Kidney epithelial cell (primary cell): ENCODE data around the gene ATP6V0B. TPM values are rescaled to one million over a fixed set of nuclear protein-coding genes. Genes with fewer than 3 reads are reported as not detected.

ENCODE experiments used
- DNase-seq: peaks from one replicate; pipeline ENCODE4 v3.0.0-alpha.2; 2010; ENCODE audit warnings: low read depth
- H3K27me3 ChIP-seq: 2 replicates; pipeline ENCODE4 v1.6.0; 2011; ENCODE audit warnings: low read length; ENCODE audit not compliant: control insufficient read depth, insufficient read depth
- H3K36me3 ChIP-seq: 2 replicates; pipeline ENCODE4 v1.5.1; 2011; ENCODE audit warnings: low read length; ENCODE audit not compliant: control insufficient read depth, insufficient read depth
- H3K4me3 ChIP-seq: 2 replicates; pipeline ENCODE4 v1.5.1; 2011; ENCODE audit warnings: low read depth, mild to moderate bottlenecking, control low read depth, low read length
- total RNA-seq: library from RNA; depleted of rRNA; stranded (reverse); fragments of >200 nt; gene quantifications from 2 replicates; pipeline ENCODE4 v1.2.3, GENCODE V29; 2015
- TF ChIP-seq, protein P1 (sequence below): IDR thresholded peaks from 2 replicates; pipeline ENCODE4 v1.5.1; 2011; ENCODE audit warnings: mild to moderate bottlenecking, moderate library complexity, low read length, control low read depth, inconsistent platforms; ENCODE audit not compliant: insufficient read depth, poor library complexity, severe bottlenecking

ATP6V0B gene
- total RNA-seq, 1 donor from 2014 or later, result 308 TPM

DNA sequence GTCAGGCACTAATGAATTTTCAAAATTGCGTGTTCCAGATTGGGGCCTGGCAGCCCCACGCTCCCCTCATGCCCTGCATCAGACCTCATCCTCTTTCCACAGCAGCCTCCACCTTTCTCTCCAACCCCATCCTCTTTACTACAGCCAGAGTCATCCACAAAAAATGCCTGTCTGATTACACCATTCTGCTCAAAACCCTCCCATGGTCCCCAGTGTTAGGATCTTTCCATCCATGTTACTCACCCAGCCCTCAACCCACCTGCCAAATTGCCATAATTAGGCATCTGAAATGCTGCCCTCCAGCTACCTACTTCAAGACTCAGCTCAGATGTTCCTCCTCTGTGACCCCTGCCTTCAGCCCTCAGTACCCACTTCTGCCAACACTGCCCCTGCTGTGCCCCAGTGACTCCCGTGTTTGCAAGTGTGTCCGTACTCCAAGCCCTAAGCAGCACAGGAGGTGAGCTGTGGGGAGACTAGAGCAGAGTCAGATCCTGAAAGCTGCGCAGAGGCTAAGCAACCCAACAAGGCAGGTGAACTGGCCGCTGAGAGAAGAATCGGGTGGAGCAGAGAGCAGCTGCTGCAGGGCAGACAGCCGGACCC lies 41.9 kb upstream of the ATP6V0B start:
- peaks cover 3% of the 10 kb centered on the region for H3K36me3 ChIP-seq
- peak overlapping the region; percentile 48 for H3K4me3 ChIP-seq
- TF ChIP-seq, protein P1, sequence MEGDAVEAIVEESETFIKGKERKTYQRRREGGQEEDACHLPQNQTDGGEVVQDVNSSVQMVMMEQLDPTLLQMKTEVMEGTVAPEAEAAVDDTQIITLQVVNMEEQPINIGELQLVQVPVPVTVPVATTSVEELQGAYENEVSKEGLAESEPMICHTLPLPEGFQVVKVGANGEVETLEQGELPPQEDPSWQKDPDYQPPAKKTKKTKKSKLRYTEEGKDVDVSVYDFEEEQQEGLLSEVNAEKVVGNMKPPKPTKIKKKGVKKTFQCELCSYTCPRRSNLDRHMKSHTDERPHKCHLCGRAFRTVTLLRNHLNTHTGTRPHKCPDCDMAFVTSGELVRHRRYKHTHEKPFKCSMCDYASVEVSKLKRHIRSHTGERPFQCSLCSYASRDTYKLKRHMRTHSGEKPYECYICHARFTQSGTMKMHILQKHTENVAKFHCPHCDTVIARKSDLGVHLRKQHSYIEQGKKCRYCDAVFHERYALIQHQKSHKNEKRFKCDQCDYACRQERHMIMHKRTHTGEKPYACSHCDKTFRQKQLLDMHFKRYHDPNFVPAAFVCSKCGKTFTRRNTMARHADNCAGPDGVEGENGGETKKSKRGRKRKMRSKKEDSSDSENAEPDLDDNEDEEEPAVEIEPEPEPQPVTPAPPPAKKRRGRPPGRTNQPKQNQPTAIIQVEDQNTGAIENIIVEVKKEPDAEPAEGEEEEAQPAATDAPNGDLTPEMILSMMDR, result no peak
- no peak for DNase-seq
- no peaks in the 10 kb centered on the region for H3K27me3 ChIP-seq

DNA sequence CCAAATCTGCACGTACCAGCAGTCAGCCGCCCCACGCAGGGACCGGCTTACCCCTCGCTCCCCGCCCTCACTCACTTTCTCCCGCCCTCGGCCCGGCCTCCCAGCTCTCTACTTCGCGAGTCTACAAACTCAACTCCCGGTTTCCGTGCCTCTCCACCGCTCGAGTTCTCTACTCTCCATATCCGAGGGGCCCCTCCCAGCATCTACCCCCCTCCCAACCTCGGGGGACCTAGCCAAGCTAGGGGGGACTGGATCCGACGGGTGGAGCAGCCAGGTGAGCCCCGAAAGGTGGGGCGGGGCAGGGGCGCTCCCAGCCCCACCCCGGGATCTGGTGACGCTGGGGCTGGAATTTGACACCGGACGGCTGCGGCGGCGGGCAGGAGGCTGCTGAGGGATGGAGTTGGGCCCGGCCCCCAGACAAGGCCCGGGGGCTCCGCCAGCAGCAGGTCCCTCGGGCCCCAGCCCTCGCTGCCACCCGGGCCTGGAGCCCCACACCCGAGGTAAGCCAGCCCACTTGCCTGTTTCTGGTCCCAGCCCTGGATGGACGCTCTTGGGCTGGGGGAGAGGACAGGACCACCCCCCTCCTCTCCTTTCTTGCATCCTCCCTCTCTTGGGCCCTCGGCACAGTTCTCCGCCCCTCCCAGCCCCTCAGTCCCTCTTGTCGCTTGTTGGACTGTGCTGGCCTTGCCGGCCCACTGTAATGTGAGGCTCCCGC lies 41.2 kb upstream of the ATP6V0B start, which contains the start of gene ARTN:
TSS of gene ARTN (plus strand) at position 416 of the 715 bp plus-strand sequence. CDS start 1,856 bp downstream, outside the sequence.
- H3K36me3 ChIP-seq, result peaks cover 3% of the 10 kb centered on the region
- H3K27me3 ChIP-seq, result no peaks in the 10 kb centered on the region
- no peak for DNase-seq
- H3K4me3 ChIP-seq, result peak within 1 kb of the TSS; percentile 48
- TF ChIP-seq, protein P1, result no peak

DNA sequence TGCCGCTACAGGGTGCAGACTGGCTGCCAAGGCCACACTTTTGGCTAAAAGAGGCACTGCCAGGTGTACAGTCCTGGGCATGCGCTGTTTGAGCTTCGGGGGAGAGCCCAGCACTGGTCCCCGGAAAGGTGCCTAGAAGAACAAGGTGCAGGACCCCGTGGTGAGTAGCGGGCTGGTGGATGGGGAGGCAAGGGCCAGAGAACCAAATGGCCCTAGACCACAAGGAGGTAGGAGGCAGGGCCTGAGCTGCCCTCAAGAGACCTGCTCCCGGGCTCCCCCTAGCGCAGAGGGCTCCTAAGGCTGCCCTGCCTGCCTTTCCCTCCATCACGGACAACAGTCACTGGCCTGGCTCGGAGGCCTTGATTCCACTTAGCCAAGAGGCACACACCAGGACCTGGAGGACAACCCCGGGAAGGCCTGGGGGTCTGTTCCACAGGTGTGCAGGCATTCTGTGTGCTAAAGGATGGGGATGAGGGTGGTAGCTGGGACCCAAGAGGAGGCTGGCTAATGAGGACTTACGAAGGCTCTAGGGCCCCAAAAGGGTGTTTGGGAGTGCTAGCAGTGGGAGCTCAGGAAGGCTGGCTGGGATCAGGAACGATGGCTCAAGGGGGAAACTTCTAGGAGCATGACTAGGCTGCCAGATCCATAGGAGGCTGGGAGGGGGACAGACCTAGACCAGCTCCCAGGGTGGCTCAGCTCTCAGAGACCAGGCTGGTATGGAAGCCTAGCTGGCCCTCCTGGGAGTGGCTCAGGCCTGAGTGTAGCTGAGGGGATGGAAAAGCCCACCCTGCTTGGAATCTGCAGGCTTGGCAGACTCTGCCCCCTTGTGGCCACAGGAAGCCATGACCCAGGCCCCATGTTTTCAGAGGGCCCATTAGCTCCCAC lies 40.4 kb upstream of the ATP6V0B start:
- Histone ChIP-seq H3K4me3 (no peak overlapping the region), H3K27me3 (no peaks in the 10 kb centered on the region), H3K36me3 (peaks cover 3% of the 10 kb centered on the region)
- no peak for DNase-seq
- TF ChIP-seq, protein P1, result peak; percentile 92

DNA sequence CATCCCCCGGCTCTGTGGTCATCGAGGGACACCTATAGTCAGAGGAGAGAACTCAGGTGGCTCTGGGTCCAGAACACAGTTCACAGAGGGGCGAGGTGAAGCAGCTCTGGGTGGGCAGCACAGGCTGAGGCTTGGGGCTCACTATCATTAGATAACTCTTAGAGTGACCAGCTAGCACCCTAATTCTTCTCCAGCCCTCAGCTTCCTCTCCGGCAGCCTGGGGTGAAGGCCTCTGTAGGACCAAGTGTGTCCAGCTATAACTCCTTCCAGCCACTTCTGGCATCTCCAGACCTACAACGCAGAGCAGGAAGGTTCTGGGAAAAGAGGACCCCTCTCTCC lies 39.8 kb upstream of the ATP6V0B start:
- Histone ChIP-seq H3K4me3 (no peak overlapping the region), H3K27me3 (no peaks in the 10 kb centered on the region), H3K36me3 (peaks cover 3% of the 10 kb centered on the region)
- TF ChIP-seq, protein P1, result no peak
- DNase-seq, result no peak

DNA sequence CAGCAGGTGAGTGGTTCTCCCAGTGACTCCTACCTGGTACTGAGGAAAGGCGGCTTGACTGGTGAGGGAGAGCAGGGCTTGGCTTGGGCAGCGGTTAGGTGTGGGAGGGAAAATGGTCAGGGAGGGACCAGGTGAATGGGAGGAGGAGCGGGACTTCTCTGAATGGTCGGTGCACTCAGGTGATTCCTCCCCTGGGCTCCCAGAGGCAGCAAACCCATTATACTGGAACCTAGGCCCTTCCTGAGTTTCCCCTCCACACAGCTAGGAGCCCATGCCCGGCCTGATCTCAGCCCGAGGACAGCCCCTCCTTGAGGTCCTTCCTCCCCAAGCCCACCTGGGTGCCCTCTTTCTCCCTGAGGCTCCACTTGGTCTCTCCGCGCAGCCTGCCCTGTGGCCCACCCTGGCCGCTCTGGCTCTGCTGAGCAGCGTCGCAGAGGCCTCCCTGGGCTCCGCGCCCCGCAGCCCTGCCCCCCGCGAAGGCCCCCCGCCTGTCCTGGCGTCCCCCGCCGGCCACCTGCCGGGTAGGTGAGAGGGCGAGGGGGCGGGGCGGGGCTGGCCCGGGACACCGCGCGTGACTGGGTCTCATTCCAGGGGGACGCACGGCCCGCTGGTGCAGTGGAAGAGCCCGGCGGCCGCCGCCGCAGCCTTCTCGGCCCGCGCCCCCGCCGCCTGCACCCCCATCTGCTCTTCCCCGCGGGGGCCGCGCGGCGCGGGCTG lies 38.9 kb upstream of the ATP6V0B start:
- peak overlapping the region; percentile 27 for H3K4me3 ChIP-seq
- DNase-seq, result no peak
- no peaks in the 10 kb centered on the region for H3K27me3 ChIP-seq
- TF ChIP-seq, protein P1, result no peak
- H3K36me3 ChIP-seq, result no peaks in the 10 kb centered on the region
